ENCODE data around the gene SHISA3. TPM values are rescaled to one million over a fixed set of nuclear protein-coding genes. Genes with fewer than 3 reads are reported as not detected.
A peak's percentile ranks its signal among the peaks of the same experiment; 100 is the strongest.

The SHISA3 gene
- total RNA-seq, 6 donors from 2014 or later: 0.76 to 5.9 (median 2.1) TPM; not detected in 1

DNA sequence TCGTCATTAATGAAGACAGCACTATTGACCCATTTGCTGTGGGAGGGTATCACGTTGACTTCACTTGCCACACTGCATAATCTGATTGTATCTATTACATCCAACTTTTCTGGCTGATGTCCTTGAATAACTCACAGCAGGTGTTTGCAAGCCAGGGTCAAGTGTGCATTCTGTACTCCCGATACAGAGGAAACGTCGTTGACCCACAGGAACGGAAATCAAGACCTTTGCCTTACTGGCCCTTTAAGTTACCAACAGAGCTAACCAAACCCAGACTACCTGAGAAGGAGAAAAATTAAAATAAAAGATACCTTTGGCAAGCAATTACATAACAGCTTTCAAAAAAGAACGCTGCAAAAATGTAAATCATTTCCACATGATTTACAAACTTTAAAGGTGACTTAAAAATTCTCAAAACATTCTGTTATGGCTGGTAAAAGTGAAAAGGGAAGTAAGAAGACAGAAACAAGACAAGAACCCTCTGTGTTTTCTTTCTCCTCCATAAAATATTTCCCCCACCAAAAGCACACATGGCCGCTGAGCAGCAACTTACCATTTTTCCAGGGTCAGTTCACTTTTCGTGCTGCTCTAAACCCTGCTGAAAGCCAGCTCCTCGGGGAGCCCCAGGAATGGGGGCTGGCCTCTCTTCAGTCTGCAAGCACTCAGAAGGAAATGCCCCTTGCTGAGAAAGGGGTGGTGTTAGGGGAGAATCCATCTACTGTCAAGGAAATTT is 6.5 kb upstream of the SHISA3 start:
- no peaks in the 10 kb centered on the region for H3K9me3 ChIP-seq
- H3K27me3 ChIP-seq: no peaks in the 10 kb centered on the region
- no peak overlapping the region for H3K27ac ChIP-seq
- H3K4me3 ChIP-seq: no peak overlapping the region
- no peaks in the 10 kb centered on the region for H3K4me1 ChIP-seq
- DNase-seq (no peak), ATAC-seq (ENCODE audit: low FRiP score in 2 of 2) (no peak)
- 44 to 50% methylated on average over 10 of the region's 10 CpGs for WGBS, 2 donors
- TF ChIP-seq, protein P1, sequence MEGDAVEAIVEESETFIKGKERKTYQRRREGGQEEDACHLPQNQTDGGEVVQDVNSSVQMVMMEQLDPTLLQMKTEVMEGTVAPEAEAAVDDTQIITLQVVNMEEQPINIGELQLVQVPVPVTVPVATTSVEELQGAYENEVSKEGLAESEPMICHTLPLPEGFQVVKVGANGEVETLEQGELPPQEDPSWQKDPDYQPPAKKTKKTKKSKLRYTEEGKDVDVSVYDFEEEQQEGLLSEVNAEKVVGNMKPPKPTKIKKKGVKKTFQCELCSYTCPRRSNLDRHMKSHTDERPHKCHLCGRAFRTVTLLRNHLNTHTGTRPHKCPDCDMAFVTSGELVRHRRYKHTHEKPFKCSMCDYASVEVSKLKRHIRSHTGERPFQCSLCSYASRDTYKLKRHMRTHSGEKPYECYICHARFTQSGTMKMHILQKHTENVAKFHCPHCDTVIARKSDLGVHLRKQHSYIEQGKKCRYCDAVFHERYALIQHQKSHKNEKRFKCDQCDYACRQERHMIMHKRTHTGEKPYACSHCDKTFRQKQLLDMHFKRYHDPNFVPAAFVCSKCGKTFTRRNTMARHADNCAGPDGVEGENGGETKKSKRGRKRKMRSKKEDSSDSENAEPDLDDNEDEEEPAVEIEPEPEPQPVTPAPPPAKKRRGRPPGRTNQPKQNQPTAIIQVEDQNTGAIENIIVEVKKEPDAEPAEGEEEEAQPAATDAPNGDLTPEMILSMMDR (IDR thresholded peaks at IDR 0.05): no peak
- no peak for TF ChIP-seq POLR2A (IDR thresholded peaks at IDR 0.05)
- no peak for TF ChIP-seq POLR2AphosphoS5 (IDR thresholded peaks at IDR 0.05)
- TF ChIP-seq EP300 (IDR thresholded peaks at IDR 0.05): no peak
- no peaks in the 10 kb centered on the region for H3K36me3 ChIP-seq

DNA sequence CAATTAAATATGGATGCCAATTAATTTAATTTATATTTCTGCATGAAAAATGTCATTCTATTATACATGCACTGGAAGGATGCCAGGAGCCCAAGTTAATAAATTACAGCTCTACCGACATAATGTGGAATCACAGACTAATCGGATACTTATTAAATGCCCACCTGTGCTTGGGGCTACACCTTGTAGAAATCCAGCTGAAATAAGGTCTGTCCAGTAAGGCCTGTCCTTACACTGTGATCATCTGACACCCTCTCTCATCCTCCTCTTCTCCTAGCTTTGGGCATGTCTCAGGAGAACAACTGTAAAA is 6.0 kb upstream of the SHISA3 start:
- TF ChIP-seq EP300 (IDR thresholded peaks at IDR 0.05) (no peak), POLR2A (IDR thresholded peaks at IDR 0.05) (no peak), POLR2AphosphoS5 (IDR thresholded peaks at IDR 0.05) (no peak)
- TF ChIP-seq, protein P1 (IDR thresholded peaks at IDR 0.05): no peak
- 67 to 82% methylated on average over 2 of the region's 2 CpGs for WGBS, 2 donors
- DNase-seq (no peak), ATAC-seq (ENCODE audit: low FRiP score in 2 of 2) (no peak)
- no peaks in the 10 kb centered on the region for H3K36me3 ChIP-seq
- no peak overlapping the region for H3K4me3 ChIP-seq
- no peak overlapping the region for H3K27ac ChIP-seq
- H3K27me3 ChIP-seq: no peaks in the 10 kb centered on the region
- no peaks in the 10 kb centered on the region for H3K9me3 ChIP-seq
- peaks cover 0 to under 1% (median under 1%) of the 10 kb centered on the region in 4 donors for H3K4me1 ChIP-seq

DNA sequence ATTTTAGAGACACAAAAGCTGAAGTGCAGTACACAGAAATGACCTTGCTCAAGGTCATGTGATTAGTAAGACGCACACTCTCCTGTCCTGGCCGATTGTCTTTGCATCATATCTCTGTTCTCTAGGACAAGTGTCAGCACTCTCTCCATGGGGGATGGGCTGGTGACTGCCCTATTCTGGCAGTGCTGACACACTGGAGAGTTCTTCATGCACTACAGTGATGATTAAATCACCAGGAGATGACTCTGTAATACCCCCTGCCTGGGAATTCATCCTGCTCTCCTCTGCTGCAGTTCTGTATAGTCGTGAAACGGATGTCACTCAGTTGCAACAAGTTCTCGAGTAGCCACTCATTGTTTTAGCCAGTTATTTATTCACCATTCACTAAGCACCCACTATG is 5.3 kb upstream of the SHISA3 start:
- H3K4me1 ChIP-seq: peaks cover 5 to 7% (median 7%) of the 10 kb centered on the region in 4 donors
- H3K9me3 ChIP-seq: no peaks in the 10 kb centered on the region
- H3K36me3 ChIP-seq: no peaks in the 10 kb centered on the region
- H3K27ac ChIP-seq: no peak overlapping the region
- peaks cover 0 to 6% (median under 1%) of the 10 kb centered on the region in 4 donors for H3K27me3 ChIP-seq
- H3K4me3 ChIP-seq: no peak overlapping the region
- peak in 1 of 2 donors; percentile 24 for ATAC-seq (ENCODE audit: low FRiP score in 2 of 2)
- no peak for TF ChIP-seq POLR2AphosphoS5 (IDR thresholded peaks at IDR 0.05)
- no peak for TF ChIP-seq EP300 (IDR thresholded peaks at IDR 0.05)
- TF ChIP-seq, protein P1 (IDR thresholded peaks at IDR 0.05): no peak
- TF ChIP-seq POLR2A (IDR thresholded peaks at IDR 0.05): no peak
- DNase-seq: no peak
- 59 to 65% methylated on average over 5 of the region's 5 CpGs for WGBS, 2 donors

DNA sequence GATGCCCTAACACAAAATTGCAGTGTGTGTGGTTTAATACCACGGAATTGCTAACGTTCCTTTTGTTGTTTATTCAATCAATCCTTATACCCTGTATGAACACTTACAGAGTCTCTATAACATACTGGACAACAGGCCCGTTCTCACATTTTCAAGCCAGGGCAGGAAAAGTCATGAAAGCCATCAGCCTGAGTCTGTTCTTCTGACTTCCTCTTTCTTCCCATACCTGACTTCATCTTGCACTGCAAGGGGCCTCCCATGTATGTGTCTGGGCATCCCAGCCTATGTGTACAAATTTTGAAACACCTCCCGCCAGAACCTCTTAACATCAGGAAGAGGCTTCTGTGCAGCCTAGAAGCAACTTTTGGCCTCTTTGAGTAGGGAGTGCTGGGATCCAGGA is 4.9 kb upstream of the SHISA3 start:
- Histone ChIP-seq H3K27ac (no peak overlapping the region), H3K27me3 (peaks cover 0 to 9% (median 2%) of the 10 kb centered on the region in 4 donors), H3K4me1 (peaks cover 10 to 12% (median 11%) of the 10 kb centered on the region in 4 donors), H3K36me3 (no peaks in the 10 kb centered on the region), H3K9me3 (no peaks in the 10 kb centered on the region), H3K4me3 (no peak overlapping the region)
- WGBS, 2 donors: 82% methylated on average over 4 of the region's 4 CpGs
- DNase-seq (no peak), ATAC-seq (ENCODE audit: low FRiP score in 2 of 2) (no peak)
- TF ChIP-seq POLR2A (IDR thresholded peaks at IDR 0.05) (no peak), POLR2AphosphoS5 (IDR thresholded peaks at IDR 0.05) (no peak), EP300 (IDR thresholded peaks at IDR 0.05) (no peak)
- TF ChIP-seq, protein P1 (IDR thresholded peaks at IDR 0.05): no peak

DNA sequence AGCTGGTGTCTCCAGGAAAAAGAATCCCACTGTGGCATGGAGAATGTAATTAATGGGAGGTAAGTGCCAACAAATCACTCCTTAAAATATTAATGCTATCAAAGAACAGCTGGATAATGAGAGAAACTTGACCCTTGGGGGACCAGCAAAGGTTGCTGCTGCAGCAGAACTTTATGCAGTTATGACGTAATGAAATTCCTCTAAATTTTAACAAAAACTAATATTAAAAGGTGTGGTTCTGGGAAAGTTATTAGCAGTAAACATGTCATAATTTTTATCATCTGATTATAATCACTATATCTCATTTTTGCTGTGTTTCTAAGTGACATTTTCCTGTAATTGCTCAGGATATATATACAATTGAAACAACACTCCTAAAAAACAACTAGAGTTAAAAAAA is 1.7 kb upstream of the SHISA3 start:
- no peak for TF ChIP-seq POLR2AphosphoS5 (IDR thresholded peaks at IDR 0.05)
- no peak for TF ChIP-seq EP300 (IDR thresholded peaks at IDR 0.05)
- TF ChIP-seq POLR2A (IDR thresholded peaks at IDR 0.05): no peak
- TF ChIP-seq, protein P1 (IDR thresholded peaks at IDR 0.05): no peak
- no peak for ATAC-seq (ENCODE audit: low FRiP score in 2 of 2)
- WGBS, 2 donors: 89 to 97% methylated on average over 1 of the region's 1 CpG

More for the DNA sequence above, 1.7 kb upstream of the SHISA3 start:
- Histone ChIP-seq H3K9me3 (no peaks in the 10 kb centered on the region), H3K4me1 (peaks cover 27 to 36% (median 30%) of the 10 kb centered on the region in 4 donors), H3K27ac (no peak overlapping the region), H3K4me3 (no peak overlapping the region), H3K27me3 (peaks cover 0 to 32% (median 17%) of the 10 kb centered on the region in 4 donors), H3K36me3 (no peaks in the 10 kb centered on the region)
- DNase-seq: no peak

All from upper lobe of left lung (tissue), 6 donors.